ENCODE results near the gene ENAH.

- TF ChIP-seq IRF2 (CRISPR knock-in tag; IDR thresholded peaks at IDR 0.05), result no peak
- no peak for TF ChIP-seq ZNF140 (CRISPR knock-in tag; IDR thresholded peaks at IDR 0.05)
- TF ChIP-seq STAG1 (CRISPR knock-in tag; IDR thresholded peaks at IDR 0.05; ENCODE audit: borderline replicate concordance), result no peak
- no peak for TF ChIP-seq AFF1 (IDR thresholded peaks at IDR 0.05; ENCODE audit: low read depth in 1 of 2, partially characterized antibody in 2 of 2)
- no peak for TF ChIP-seq PHF20 (IDR thresholded peaks at IDR 0.05; ENCODE audit: partially characterized antibody)
- no peak for TF ChIP-seq POLR2A (conservative IDR thresholded peaks at IDR 0.05)
- TF ChIP-seq PCBP2 (IDR thresholded peaks at IDR 0.05; ENCODE audit: low read depth, low read length, poor library complexity, severe bottlenecking), result no peak
- no peak for TF ChIP-seq IRF9 (tag; IDR thresholded peaks at IDR 0.05)
- TF ChIP-seq, protein P1, sequence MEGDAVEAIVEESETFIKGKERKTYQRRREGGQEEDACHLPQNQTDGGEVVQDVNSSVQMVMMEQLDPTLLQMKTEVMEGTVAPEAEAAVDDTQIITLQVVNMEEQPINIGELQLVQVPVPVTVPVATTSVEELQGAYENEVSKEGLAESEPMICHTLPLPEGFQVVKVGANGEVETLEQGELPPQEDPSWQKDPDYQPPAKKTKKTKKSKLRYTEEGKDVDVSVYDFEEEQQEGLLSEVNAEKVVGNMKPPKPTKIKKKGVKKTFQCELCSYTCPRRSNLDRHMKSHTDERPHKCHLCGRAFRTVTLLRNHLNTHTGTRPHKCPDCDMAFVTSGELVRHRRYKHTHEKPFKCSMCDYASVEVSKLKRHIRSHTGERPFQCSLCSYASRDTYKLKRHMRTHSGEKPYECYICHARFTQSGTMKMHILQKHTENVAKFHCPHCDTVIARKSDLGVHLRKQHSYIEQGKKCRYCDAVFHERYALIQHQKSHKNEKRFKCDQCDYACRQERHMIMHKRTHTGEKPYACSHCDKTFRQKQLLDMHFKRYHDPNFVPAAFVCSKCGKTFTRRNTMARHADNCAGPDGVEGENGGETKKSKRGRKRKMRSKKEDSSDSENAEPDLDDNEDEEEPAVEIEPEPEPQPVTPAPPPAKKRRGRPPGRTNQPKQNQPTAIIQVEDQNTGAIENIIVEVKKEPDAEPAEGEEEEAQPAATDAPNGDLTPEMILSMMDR (IDR thresholded peaks at IDR 0.05 in 2 of 3, conservative IDR thresholded peaks at IDR 0.05 in 1 of 3; ENCODE audit: insufficient read depth in 2 of 3, low read depth in 1 of 3, low read length in 3 of 3), result no peak
- no peak for TF ChIP-seq GTF2E2 (tag; IDR thresholded peaks at IDR 0.05)
- TF ChIP-seq NFRKB (IDR thresholded peaks at IDR 0.05; ENCODE audit: low read depth), result no peak
- TF ChIP-seq ZNF24 (IDR thresholded peaks at IDR 0.05), result no peak
- TF ChIP-seq CCAR2 (IDR thresholded peaks at IDR 0.05; ENCODE audit: low read depth, low read length), result no peak
- TF ChIP-seq TAF7 (tag; IDR thresholded peaks at IDR 0.05), result no peak
These were observed 50.9 kb downstream of the ENAH start for GRCh38 chr1:225601902-225602589.
